GM13976 (cell line): ENCODE results near the gene FXYD6.

Source experiments
- DNase-seq: peaks from one replicate; pipeline ENCODE4 v3.0.0; 2012; ENCODE audit warnings: low spot score
- CTCF ChIP-seq: IDR thresholded peaks from 2 replicates; pipeline ENCODE4 v1.5.1; 2012; ENCODE audit warnings: borderline replicate concordance, mild to moderate bottlenecking; ENCODE audit not compliant: insufficient read depth; ENCODE audit errors: extremely low read depth, missing control alignments, control extremely low read depth
- in situ Hi-C: fragments of 300-500 bp; cut with MboI; formaldehyde crosslinking; loops from one replicate; pipeline ENCODE4 v1.12.0; 2022; ENCODE audit warnings: low sequenced_read_pairs, mixed read lengths, inconsistent platforms; ENCODE audit not compliant: unreplicated experiment

Gene FXYD6

GRCh38 chr11:117839936-117840813 is 36.3 kb downstream of the FXYD6 start:
- in situ Hi-C loops, result loop anchor here (5.0 to 10.0 kb wide), 2 partner anchors 107 to 215 kb away; no protein-coding TSS in a partner anchor

DNA sequence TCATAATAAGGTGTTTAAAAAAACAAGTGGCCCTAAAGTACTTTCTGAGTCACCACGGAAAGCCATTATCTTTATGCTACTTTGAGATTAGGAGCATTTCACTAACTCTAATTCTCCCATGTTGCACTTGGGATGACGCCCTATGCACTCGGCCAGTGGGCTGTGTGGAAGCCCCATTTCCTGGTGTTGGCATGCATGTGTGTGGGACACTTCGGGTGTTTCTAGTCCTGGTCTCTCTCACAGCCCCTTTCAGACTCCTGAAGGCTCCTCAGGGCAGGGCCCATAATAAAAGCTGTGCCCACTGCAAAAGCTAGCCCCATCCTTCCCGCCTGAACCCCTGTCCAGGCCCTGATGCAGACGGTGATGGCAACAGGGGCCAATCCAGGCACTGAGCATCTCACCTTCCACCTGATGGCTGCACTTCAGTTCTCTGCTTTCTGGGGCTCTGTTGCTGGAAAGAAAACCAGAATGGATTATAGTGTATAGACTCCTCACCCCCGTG is 37.0 kb downstream of the FXYD6 start:
- no peak for DNase-seq
- TF ChIP-seq CTCF, result no peak
- in situ Hi-C loops, result loop anchor here (10.0 kb wide), 1 partner anchor 215 kb away; no protein-coding TSS in a partner anchor

More at GRCh38 chr11:117839936-117840813, 36.3 kb downstream of the FXYD6 start:
- no peak for DNase-seq
- no peak for TF ChIP-seq CTCF

GRCh38 chr11:117838901-117839300 is 37.6 kb downstream of the FXYD6 start:
- in situ Hi-C loops, result loop anchor here (10.0 kb wide), 1 partner anchor 216 kb away; no protein-coding TSS in a partner anchor

DNA sequence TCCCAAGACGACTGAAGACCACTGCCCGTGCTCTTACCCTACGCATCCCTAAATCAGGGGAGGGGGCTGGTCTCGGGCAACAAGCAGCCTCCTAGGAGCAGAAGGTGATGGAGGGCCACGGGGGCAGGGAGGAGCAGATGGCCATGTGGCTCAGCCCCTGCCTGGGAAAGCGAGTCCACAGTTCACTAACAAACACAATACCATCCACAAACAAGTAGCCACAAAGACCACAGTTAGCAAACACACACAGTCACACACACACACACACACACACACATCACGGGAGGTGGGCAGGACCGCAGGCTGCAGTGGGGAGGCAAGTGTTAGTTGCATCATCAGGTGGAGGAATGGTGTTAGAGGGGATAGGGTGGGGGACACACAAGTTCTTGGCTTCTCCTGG is 38.7 kb downstream of the FXYD6 start:
- in situ Hi-C loops, result loop anchor here (10.0 kb wide), 1 partner anchor 217 kb away; no protein-coding TSS in a partner anchor
- no peak for DNase-seq
- TF ChIP-seq CTCF, result no peak

More at GRCh38 chr11:117838901-117839300, 37.6 kb downstream of the FXYD6 start:
- no peak for TF ChIP-seq CTCF
- DNase-seq, result no peak

GRCh38 chr11:117837070-117837776 is 39.2 kb downstream of the FXYD6 start:
- DNase-seq, result no peak
- in situ Hi-C loops, result loop anchor here (10.0 kb wide), 1 partner anchor 218 kb away; no protein-coding TSS in a partner anchor
- TF ChIP-seq CTCF, result no peak
